CD4-positive, alpha-beta T cell treated with Interleukin-4 for 1 hour (primary cell): ENCODE results near the gene CPLX3.
A peak's percentile ranks its signal among the peaks of the same experiment; 100 is the strongest.
"Not testable (repeated sequence)": the region's sequence is repeated elsewhere in the genome, so short reads cannot be mapped to it uniquely, and the experiment has no call there.

Experiments used
- DNase-seq, 2 donors: peaks; one replicate each; pipeline ENCODE4 v3.0.0-alpha.2; 2020 to 2022

Gene CPLX3, protein sequence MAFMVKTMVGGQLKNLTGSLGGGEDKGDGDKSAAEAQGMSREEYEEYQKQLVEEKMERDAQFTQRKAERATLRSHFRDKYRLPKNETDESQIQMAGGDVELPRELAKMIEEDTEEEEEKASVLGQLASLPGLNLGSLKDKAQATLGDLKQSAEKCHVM

DNA sequence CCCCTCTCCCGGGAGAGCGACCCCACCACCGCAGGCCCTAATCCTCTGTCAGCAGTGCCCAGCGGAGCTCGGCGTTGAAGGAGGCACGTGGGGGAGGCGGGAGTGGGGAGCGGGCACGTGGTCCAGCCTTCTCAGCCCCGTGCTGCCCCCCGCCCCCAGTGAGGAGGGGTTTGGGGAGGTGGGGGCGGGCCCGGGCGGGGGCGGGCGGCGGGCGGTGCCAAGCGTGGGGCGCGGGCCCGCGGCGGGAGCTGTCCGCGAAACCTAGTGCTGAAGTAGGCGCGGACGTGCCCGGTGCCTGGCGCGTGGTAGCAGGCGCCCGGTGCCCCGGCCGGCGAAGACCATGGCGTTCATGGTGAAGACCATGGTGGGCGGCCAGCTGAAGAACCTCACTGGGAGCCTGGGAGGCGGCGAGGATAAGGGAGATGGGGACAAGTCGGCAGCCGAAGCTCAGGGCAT, at the start of gene CPLX3:
TSS of gene CPLX3 (plus strand) at position 264 of the 456 bp plus-strand sequence. CDS start at position 341, 77 bp downstream.
- peak in 1 of 2 donors; percentile 45 for DNase-seq

DNA sequence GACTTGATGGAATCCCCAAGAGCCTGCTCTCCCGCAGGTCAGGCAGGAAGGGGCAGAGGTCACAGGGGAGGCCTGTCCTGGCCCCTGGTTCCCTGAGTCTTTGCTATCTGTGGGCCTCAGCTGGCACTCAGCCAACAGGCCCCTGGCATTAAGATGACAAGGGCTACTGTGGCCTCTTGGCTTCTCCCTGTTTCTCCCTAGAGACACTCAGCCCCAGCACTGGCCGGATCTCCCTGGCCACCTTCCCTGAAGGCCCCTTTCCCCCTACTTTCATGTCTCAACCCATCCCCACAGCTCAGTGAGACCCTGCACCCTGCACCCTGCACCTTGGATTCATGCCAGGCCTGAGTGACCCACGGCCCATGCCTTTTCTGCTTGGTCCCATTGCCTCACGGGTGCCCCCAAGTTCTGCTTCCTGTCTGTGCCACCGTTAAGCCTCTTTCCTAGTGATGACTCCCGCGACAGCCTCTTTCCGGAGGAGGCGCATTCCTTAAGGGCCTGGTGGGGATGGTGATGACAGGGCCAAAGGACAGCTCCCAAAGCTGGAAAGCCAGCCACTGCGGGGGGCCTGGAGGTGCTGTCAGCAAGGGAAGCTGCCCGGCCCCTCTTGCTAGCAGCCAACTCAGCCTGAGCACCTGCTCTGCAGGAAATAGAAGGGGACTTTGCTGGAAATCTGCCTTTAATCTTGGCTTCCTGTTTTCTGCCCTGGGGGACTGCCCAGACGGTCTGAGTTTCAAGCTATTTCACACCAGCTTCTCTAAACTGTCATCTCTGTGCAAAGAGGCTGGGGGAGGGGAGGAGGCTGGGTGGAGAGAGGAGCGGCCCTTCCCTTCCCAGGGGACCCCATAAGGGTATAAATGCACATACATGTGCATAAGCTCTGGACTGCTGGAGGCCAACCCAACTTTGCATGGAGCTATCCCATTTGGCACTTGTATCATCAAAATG, 49.3 kb upstream of the CPLX3 start:
- peak; percentile 87 to 88 for DNase-seq

DNA sequence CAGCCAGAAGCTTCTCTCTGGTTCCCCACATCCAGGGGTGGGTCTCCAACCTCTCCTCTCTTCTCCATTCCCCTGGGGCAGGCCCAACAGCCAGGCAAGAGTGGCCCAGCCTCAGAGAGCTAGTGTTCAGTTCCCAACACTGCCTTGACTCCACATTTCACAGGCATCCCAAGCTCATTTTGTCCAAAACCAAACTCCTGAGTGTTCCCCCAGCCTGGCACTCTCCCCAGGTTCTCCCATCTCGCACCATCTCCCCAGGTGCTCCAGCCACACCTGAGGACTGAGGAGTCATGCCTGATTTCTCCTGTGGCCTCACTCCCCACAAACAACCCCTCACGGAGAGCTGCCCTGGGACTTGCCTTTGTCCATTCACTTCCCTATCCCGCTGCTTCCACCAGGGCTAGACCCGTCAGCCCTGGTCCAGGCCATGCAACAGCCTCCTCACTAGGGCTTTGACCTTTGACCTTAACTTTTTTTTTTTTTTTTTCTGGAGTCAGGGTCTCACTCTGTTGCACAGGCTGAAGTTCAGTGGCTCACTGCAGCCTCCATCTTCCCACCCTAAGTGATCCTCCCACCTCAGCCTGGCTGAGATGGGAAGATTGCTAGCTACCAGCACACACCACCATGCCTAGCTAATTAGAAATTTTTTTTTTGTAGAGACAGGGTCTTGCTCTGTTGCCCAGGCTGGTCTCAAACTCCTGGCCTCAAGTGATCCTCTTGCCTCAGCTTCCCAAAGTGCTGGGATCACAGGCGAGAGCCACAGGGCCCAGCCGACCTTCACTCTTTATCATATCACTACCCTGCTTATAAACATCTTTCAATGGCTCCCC, 48.4 kb upstream of the CPLX3 start:
- no peak for DNase-seq

DNA sequence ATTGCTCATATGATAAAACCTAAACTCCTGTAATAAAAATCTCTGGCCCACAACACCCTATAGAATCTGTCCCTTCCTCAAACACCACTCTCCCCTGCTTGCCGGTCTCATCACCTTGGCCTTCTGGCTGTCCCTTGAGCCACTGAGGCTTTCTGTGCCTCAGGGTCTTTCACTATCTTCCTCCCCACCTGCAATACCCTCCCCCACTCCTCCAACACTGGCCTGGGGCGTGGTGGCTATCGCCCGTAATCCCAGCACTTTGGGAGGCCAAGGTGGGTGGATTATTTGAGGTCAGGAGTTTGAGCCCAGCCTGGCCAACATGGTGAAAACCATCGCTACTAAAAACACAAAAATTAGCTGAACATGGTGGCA, 47.8 kb upstream of the CPLX3 start:
- DNase-seq, result no peak

DNA sequence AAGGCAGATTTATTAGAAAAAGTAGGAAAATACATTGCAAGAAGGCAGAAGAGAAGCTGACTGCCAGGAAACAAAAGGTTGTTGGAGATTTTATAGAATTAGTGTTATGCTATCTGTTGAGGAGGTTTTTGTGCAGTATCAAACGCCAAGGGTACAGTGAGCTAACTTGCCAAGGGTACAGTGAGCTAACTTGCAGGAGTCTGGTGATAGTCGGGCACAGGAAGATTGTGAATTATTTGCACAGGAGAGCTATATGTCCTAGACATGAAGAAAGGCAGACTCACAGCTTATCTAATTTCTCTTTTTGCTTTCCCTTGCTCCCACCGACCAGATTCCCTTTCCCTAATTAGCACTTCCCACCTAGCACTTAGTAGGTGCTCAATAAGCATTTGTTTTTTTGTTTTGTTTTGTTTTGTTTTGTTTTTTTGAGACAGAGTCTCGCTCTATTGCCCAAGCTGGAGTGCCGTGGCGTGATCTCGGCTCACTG, 47.2 kb upstream of the CPLX3 start:
- no peak for DNase-seq

DNA sequence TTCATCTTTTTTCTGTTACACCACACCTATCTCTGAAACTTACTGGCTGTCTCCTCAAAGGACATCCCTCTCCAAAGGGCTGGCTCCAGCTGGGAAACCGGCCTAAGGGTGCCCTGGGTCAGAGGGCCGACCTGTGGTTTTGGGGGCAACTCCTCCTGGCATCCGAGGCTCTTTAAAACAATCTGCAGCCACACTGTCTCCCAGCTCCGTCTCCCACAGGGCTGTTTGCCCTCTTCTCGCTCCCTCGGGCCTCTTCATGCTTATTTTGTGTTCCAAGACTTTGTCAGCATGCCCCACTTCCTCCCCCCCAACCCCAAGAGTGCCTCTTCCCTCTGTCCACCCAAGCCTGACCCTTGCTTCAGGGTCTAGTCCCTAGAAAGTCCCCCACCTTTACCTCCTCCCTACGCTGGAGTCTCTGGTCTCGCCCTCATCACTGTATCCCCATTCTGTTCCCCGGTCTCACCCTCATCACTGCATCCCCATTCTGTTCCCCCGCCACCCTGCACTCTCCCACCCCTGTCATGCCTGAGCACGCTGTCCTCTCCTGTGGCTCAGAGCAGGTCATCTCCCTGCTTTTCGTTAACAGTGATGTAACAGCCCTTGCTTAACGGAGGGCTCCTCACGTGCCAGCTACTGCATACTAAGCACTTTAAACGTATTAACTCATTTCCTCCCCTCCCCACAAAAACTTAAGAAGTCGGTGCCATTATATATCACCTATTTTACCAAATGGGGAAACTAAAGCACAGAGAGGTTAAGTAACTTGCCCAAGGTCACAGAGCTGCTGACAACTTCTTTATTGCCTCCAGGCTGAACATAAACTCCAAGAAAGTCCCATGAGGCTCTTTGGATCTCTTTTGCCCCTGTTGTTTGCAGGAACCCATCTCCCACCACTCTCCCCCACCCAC, 45.6 kb upstream of the CPLX3 start:
- peak; percentile 75 to 78 for DNase-seq

DNA sequence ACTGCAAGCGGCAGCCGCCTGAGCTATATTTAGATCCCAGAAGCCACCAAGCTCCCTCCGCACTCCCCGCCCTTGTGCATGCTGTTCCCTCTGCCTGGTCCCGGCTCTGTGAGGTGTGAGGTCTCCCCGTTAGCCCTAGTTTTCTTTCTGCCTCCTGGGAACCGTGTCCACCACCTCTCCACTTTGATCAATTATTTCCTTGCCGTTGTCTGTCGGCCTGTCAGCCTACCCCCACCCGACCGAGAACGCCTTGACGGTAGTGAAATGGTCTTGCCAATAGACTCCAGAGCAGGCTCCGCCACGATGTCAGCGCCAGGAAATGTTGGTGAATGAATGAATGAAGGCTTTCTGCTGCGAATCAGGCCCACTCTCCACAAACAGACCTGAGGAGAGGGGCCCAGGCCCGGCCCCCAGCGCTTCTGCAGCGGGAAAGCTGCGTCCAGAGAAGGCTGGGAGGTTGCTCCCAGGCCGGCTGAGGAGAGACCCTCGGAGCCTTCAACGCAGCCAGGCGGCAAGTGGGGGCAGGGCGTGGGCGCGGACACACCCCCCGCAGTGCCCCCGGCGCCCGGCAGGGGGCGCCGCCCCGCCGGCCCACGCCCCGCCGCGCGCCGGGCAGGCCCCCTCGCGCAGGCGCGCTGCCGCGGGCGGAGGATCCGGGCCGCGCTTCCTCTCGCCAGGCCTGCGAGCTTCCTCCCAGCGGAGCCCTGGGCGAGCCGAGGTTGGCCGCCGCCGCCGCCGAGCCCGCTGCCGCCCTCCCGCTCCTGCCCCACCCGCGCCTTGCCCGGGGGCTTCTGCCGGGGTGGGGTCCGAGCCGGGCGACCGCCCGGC, 44.8 kb upstream of the CPLX3 start, which contains the start of gene CSK:
TSS of gene CSK (plus strand) at position 650 of the 828 bp plus-strand sequence. CDS start 16,218 bp downstream, outside the sequence.
- peak; percentile 80 to 83 for DNase-seq

DNA sequence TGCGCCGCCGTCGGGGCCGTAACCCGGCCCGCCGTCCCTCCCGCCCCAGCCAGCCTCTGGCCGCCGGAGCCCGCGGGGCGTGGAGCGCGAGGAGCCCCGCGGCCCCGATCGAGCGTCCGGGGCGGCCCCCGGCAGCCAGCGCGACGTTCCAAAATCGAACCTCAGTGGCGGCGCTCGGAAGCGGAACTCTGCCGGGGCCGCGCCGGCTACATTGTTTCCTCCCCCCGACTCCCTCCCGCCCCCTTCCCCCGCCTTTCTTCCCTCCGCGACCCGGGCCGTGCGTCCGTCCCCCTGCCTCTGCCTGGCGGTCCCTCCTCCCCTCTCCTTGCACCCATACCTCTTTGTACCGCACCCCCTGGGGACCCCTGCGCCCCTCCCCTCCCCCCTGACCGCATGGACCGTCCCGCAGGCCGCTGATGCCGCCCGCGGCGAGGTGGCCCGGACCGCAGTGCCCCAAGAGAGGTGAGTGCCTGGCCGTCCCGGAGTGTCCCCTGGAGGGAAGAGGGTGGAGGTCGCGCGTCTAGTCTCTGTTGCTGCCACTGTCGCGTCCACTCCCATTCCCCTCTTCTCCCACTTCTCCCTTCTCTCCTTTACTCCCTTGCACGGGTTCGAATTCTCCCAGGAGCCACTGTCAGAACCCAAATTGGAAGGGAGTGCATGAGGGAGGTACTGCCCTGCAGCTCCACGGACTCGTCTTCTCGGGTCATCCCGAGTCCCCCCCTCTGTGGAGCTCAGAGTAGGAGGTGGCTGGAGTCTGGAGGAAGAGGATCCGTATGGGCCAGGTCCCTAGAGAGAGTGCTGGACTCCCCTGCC, 44.0 kb upstream of the CPLX3 start:
- DNase-seq, result peak; percentile 67 to 68

DNA sequence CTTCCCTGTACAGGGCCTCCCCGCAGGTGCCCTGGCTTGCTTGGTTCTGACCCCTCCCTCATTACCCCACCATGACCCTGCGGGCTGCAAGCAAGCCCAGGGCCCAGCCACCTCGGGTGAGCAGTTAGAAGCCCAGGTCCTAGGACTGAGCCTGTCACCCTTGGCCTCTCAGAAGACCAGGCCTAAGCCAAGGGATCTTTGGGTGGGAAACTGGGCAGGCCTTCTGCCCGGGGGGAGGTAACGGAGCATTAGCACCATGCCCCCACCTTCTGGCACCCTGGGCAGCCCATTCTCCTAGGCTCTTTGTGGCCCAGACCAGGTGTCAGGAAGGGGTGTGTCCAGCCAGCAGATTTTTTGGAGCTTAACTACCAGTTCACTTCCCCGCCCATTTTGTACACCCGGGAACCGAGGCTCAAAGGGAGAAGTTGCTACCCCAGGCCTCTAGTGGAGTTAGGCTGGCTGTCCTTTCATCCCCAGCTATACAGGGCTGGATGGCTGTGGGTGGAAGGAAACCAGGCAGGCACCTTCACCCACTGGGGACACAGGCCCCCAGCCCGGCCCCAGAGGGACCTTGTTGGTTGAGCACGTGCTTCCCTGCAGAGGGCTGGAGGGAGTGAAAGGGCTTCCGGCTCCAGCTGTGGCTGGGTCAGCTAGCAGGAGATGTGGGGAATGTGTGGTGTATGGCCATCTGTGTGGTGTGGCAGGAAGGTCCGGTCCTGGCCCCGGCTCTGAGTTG, 43.2 kb upstream of the CPLX3 start:
- DNase-seq, result peak; percentile 44 to 57

DNA sequence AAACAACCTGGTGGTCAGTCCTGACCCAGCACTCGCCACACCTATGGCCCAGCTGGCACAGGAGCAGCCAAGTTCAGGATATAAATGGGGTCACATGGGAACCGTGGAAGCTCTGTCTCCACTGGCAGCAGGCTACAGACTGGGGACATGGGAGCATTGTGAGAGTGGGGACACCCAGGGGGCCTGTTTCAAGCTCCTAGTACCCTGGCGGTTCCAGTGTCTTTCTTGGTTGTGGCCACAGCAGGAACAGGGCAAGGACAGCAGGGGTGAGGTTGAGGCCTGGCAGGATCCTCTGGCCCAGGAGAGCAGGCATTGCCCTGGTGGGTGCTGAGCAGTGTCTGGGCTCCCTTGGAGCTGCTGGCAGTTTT, 42.6 kb upstream of the CPLX3 start:
- DNase-seq, result no peak

DNA sequence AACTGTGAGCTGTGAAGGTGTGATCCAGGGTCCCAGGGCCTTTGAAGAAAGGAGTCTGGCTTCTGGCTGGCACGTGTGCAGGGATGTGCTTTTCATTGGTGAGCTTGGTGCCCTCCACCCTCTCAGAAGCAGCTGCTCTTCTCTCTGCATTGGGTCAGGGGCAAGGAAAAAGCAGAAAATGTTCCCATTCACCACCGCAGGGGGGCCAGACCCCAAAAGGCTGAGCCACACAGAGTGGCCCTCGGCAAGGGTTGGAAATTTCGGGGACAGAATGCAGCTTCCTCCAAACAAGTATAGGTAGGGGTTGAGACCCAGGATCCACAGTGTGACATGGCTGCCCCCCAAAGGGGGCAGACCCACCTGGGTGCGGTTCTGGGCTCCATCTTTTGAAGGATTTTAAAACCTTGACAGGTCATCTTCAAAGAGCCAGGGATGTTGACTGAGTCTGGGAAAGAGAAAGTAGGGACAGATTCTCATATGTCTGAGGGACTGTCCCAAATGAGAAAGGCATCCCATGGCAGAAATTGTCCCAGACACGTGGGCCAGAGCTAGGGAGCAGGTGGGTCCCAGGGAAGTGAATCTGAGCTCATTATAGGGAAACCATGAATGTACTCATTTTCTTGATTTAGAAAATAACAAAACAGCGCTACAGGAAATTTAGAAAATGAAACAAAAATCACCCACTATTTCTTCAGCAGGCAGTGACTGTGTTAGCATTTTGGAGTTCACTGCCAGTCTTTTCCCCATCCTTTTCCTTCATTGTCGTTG, 41.8 kb upstream of the CPLX3 start:
- DNase-seq, result no peak

DNA sequence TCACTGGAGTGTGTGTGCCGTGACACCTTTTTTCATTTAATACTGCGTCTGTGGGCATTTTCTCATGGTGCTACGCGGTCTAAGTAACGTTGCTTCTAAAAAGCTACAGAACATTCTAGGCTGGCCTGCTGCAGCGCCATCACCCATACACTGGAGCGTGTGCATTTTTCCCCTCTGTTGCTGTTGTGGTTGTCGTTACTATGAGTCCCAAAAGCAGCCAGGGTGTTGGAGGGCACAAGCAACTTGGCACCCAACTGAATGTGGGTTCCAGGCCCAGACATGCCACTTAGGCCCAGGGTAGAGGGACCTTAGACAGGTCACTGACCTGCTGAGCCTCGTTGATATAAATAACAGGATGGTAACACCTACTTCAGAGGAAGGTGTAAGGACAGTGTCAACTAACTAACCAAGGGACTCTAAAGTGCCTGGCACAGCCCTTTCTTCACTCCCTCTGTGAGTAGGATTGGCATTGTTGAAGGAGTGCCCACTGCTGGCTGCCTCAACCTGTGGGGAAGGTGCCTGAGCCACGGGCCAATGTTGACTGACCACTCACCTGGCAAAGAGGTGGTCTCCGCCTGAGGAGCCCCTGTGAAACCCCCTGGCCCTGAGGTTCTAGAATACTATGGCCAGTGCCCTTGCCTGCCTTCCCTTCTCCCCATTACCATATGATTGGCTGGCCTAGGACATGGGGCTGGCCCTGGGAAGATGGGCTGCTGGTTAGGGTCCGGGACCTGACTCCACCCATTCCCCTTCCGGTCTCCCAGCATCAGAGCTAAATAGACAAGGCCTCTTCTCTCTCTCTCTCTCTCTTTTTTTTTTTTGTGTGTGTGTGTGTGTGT, 41.0 kb upstream of the CPLX3 start:
- DNase-seq, result peak; percentile 65 to 72

DNA sequence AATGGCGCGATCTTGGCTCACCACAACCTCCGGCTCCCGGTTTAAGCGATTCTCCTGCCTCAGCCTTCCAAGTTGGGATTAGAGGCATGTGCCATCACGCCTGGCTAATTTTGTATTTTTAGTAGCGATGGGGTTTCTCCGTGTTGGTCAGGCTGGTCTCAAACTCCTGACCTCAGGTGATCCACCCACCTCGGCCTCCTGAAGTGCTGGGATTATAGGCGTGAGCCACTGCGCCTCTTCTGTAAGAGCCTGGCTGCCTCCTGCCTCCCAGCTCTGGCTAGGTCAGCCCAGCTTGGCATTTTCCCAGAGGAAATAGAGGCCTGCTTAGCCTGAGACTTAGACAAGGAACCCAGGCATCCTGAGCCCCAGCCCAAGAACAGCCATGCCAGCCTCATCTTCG, 40.3 kb upstream of the CPLX3 start:
- DNase-seq, result not testable (repeated sequence)

DNA sequence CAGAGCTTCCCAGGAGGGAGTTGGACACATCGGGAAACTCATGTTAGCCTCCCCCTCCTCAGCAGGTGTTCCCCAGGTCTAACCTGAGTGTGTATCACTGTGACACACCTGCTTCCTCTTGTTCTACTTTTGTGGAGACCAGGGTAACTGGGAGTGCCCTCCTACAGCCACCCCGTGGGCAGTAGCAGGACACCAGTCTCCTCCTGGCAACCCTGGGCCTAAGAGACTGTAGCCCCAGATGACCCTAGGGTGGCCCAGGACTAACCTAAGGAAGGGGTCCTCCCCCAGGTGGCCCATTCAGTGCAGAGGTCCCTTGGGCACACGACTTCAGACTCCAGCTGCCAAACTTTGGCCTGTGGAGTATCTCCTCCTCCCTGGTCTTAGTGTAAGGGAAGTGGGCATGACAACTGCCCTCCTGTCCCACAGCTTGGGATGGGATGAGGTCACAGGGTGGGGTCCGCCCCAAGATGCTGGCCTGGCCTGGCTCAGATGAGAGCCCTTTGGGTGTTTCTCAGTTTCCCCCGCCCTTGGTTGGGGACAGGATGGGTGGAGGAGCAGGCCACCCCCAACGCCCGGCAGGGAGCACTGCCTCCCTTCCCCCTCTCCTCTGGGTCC, 39.8 kb upstream of the CPLX3 start:
- peak in 1 of 2 donors; percentile 49 for DNase-seq

DNA sequence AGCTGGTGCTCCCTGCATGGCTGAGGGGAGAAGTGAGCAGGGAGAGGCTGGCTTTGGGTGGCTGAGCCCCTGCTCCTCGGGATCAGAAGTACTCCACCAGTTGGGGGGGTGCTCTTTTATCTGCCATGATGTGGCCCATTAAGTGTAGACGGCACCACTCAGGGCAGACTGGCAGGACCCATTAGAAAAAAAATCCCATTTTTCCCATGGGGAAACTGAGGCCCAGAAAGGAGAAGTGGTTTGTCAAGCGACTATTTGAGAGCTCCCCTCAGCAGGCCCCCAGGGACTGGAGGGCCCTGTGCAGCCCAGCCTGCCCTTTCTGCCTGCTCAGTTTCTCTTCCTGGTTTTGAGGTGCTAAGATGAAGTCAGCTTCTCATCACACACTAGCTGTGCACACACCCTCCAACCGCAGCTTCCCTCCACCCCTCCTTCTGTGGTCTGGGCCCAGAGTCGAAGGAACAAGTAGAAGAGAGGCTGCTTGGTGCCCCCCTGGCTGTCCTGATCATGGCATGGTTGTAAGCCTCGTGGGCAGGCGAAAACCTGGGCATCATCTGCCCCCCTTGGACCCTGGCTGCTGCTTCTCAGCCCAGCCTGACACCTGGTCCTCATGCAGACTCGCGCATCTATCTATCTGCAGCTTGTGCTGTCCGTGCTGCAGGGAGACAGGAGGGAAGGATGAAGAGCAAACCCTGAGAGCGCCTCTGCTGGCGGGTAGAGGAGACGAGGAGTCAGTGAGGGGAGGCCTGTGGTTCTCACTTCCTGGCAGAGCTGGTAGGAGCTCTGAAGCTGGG, 39.0 kb upstream of the CPLX3 start:
- DNase-seq, result peak; percentile 91 to 93

DNA sequence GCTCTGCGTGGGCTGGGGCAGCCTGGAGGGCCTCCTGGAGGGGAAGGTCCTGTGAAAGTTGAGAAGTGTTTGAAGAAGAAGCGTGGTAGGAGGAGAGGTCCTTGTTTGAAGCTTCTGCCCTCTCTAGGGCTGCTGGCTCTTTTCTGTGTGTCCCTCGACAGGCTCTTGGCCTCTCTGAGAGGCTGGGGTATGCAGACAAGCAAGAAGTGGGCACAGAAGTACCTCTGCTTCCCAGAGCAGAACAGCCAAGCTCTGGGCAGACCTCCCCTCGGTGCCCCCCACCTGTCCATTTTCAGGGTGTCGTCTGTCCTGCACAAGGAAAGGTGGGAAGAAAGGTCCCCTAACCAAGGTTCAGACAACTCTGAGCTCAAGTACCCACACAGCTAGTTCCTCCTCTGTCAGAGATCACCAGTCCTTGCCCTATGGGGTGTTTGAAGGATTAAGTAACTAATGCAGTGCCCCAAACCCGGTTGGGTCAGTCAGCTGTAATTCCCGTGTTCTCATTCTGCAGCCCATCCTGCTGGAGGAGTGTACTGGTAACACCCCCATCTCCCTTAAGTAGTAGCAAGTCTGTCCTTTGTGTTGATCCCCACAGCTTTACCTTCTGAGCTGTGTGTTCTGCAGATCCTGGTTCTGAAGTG, 38.3 kb upstream of the CPLX3 start:
- no peak for DNase-seq
